ENCODE results near the gene CYRIA. TPM values are rescaled to one million over a fixed set of nuclear protein-coding genes. Genes with fewer than 3 reads are reported as not detected.

CYRIA gene
- total and polyA plus RNA-seq, 2 experiments from 2014 or later = 1.4 to 1.5 TPM

- Histone ChIP-seq H3K27me3 (no peaks in the 10 kb centered on the region), H3K9me2 (replicated peaks; ENCODE audit: insufficient read depth) (no peaks in the 10 kb centered on the region), H3K9me3 (ENCODE audit: low read depth) (no peaks in the 10 kb centered on the region), H3K27ac (no peak overlapping the region), H3K4me2 (no peak overlapping the region), H3K79me2 (no peaks in the 10 kb centered on the region), H3K4me3 (no peak overlapping the region), H3K4me1 (ENCODE audit: insufficient read depth) (peaks cover 6% of the 10 kb centered on the region), H2AFZ (no peak overlapping the region), H3K36me3 (replicated peaks; ENCODE audit: insufficient read depth, low read depth) (no peaks in the 10 kb centered on the region), H4K20me1 (ENCODE audit: insufficient read depth, poor library complexity, severe bottlenecking) (no peaks in the 10 kb centered on the region)
- DNase-seq (ENCODE audit: low spot score) = no peak
- 84% methylated on average over 3 of the region's 3 CpGs for WGBS (ENCODE audit: low lambda C conversion rate, missing lambda C conversion rate)
- TF ChIP-seq, protein P1, sequence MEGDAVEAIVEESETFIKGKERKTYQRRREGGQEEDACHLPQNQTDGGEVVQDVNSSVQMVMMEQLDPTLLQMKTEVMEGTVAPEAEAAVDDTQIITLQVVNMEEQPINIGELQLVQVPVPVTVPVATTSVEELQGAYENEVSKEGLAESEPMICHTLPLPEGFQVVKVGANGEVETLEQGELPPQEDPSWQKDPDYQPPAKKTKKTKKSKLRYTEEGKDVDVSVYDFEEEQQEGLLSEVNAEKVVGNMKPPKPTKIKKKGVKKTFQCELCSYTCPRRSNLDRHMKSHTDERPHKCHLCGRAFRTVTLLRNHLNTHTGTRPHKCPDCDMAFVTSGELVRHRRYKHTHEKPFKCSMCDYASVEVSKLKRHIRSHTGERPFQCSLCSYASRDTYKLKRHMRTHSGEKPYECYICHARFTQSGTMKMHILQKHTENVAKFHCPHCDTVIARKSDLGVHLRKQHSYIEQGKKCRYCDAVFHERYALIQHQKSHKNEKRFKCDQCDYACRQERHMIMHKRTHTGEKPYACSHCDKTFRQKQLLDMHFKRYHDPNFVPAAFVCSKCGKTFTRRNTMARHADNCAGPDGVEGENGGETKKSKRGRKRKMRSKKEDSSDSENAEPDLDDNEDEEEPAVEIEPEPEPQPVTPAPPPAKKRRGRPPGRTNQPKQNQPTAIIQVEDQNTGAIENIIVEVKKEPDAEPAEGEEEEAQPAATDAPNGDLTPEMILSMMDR (IDR thresholded peaks at IDR 0.05; ENCODE audit: poor library complexity) = no peak
- TF ChIP-seq EZH2phosphoT487 (IDR thresholded peaks at IDR 0.05; ENCODE audit: low read depth, severe bottlenecking, unreplicated experiment) (no peak), EZH2 (IDR thresholded peaks at IDR 0.05; ENCODE audit: borderline replicate concordance) (no peak)
Observed at GRCh38 chr2:16645775-16646559, 19.7 kb downstream of the CYRIA start.

GRCh38 chr2:16645088-16645487, 20.5 kb downstream of the CYRIA start:
- WGBS (ENCODE audit: low lambda C conversion rate, missing lambda C conversion rate) = 82% methylated on average over 7 of the region's 7 CpGs

DNA sequence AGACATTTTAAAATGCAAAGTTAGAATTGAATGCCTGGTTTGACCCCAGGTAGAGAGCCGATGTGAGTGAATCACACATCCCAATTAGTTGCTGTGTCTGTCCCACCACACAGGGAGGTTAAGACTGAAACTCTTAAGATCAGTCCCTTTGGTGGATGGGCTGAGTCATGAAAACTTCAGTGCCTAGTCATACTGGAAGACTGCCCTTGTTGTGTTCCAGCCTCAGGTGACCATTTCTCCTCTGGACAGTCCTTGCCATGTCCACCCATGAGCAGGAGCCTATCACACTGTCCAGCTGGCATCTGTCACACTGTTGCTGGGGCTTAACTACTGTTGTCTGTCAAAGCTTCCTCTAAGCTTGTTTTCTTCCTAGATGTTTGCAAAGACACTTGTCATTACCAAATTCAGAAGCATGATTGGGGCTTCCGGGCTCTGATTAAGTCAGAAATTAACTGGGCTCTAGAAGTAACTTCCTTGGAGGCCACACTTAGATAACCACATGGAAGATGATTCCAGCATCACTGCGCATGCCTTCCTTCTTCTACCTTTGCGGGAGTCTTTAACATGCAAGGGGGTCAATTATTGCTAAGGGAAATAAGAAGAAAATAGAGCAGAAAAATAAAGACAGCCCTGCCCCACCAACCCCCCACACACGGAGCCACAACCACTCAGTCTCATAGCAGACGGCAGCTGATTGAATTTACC, 21.3 kb downstream of the CYRIA start:
- 87% methylated on average over 6 of the region's 6 CpGs for WGBS (ENCODE audit: low lambda C conversion rate, missing lambda C conversion rate)
- no peaks in the 10 kb centered on the region for H3K9me3 ChIP-seq (ENCODE audit: low read depth)
- H3K4me1 ChIP-seq (ENCODE audit: insufficient read depth) = no peaks in the 10 kb centered on the region
- no peaks in the 10 kb centered on the region for H3K79me2 ChIP-seq
- no peak for TF ChIP-seq EZH2 (IDR thresholded peaks at IDR 0.05; ENCODE audit: borderline replicate concordance)
- TF ChIP-seq, protein P1 (IDR thresholded peaks at IDR 0.05; ENCODE audit: poor library complexity) = no peak
- no peak for TF ChIP-seq EZH2phosphoT487 (IDR thresholded peaks at IDR 0.05; ENCODE audit: low read depth, severe bottlenecking, unreplicated experiment)
- no peak overlapping the region for H3K27ac ChIP-seq
- no peaks in the 10 kb centered on the region for H3K27me3 ChIP-seq
- no peak overlapping the region for H2AFZ ChIP-seq
- no peak for DNase-seq (ENCODE audit: low spot score)
- no peaks in the 10 kb centered on the region for H3K36me3 ChIP-seq (replicated peaks; ENCODE audit: insufficient read depth, low read depth)
- H3K4me2 ChIP-seq = no peak overlapping the region
- H3K4me3 ChIP-seq = no peak overlapping the region
- no peaks in the 10 kb centered on the region for H3K9me2 ChIP-seq (replicated peaks; ENCODE audit: insufficient read depth)
- H4K20me1 ChIP-seq (ENCODE audit: insufficient read depth, poor library complexity, severe bottlenecking) = no peaks in the 10 kb centered on the region

More at GRCh38 chr2:16645088-16645487, 20.5 kb downstream of the CYRIA start:
- no peaks in the 10 kb centered on the region for H3K27me3 ChIP-seq
- H2AFZ ChIP-seq = no peak overlapping the region
- DNase-seq (ENCODE audit: low spot score) = no peak
- H3K9me3 ChIP-seq (ENCODE audit: low read depth) = no peaks in the 10 kb centered on the region
- no peak overlapping the region for H3K4me2 ChIP-seq
- no peaks in the 10 kb centered on the region for H3K36me3 ChIP-seq (replicated peaks; ENCODE audit: insufficient read depth, low read depth)
- peaks cover under 1% of the 10 kb centered on the region for H3K4me1 ChIP-seq (ENCODE audit: insufficient read depth)
- H3K4me3 ChIP-seq = no peak overlapping the region
- H3K79me2 ChIP-seq = no peaks in the 10 kb centered on the region
- TF ChIP-seq, protein P1 (IDR thresholded peaks at IDR 0.05; ENCODE audit: poor library complexity) = no peak
- TF ChIP-seq EZH2phosphoT487 (IDR thresholded peaks at IDR 0.05; ENCODE audit: low read depth, severe bottlenecking, unreplicated experiment) = no peak
- TF ChIP-seq EZH2 (IDR thresholded peaks at IDR 0.05; ENCODE audit: borderline replicate concordance) = no peak
- no peak overlapping the region for H3K27ac ChIP-seq
- H3K9me2 ChIP-seq (replicated peaks; ENCODE audit: insufficient read depth) = no peaks in the 10 kb centered on the region
- H4K20me1 ChIP-seq (ENCODE audit: insufficient read depth, poor library complexity, severe bottlenecking) = no peaks in the 10 kb centered on the region
